GM12864 (cell line): ENCODE data around the gene TOM1L2.

Source experiments
- DNase-seq: peaks from one replicate; pipeline ENCODE4 v3.0.0-alpha.2; 2011; ENCODE audit warnings: low read depth
- H3K4me3 ChIP-seq: 2 replicates; pipeline ENCODE4 v1.5.1; 2011; ENCODE audit warnings: mild to moderate bottlenecking, low read depth, low read length, control low read depth
- CTCF ChIP-seq: IDR thresholded peaks from 2 replicates; pipeline ENCODE4 v1.5.1; 2011; ENCODE audit warnings: low read depth, mild to moderate bottlenecking, moderate library complexity, low read length, control low read depth, inconsistent platforms; ENCODE audit errors: missing control alignments

The TOM1L2 gene

DNA sequence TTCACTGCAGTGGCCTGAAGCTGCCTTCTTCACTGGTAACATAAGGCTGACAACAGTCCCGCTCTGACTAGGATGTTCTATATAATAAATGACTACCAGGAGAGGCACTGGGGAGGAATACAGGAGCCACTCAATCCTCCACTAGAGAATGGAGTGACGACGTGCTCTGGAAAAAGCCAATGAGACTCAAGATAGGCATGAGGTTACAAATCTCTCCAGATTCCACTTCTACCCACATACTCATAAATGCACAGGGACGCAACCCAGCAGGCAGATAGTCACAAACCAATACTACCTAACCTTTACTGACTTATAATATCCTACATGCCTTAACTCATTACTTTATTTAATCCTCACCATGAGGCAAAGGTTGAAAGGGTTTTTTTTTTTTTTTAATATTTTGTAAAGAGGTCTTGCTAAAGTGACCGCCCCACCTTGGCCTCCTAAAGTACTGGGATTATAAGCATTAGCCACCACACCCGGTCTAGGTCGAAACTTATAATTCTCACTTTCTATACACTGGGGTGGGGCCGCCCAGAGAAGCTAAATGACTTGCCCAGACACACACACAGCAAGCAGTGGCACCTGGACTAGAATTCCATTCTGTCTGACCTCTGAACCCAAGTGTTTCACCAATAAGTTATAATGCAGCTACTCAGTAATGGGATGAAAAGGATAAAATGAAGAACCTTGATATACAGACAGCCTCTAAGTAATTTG is 33.7 kb downstream of the TOM1L2 start:
- TF ChIP-seq CTCF, result no peak
- H3K4me3 ChIP-seq, result no peak overlapping the region
- DNase-seq, result peak; percentile 45

GRCh38 chr17:17937958-17938357 is 34.2 kb downstream of the TOM1L2 start:
- no peak overlapping the region for H3K4me3 ChIP-seq
- DNase-seq, result no peak
- TF ChIP-seq CTCF, result no peak

DNA sequence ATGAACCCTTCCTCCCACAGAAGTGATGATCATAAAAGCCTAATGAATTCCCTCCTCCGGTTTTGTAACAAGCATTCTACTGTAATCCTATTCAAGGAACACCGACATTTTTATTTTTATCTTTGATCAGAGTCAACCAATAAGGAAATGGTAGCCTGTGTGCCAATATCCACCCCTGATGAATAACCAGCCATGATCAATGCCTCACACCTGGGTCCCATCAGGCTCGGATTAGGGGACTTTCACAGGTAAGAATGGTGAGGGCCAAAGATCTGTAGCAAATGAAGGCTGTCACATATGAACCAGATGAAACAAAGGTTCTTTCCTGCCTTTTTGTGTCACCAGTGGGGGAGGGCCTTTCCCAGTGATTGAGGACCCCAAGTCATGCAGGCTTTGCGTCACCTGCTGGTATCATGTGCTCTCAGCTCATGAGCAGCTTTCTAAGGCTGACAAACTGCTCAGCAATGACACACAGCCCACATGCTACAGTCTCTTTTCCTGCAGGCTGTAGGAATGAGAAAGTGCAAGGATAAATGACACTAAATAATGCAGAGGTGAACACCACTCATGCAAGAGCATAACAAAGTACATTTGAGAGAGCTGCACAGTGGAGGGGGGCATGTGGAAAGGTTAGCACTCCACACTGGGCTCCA is 34.9 kb downstream of the TOM1L2 start:
- no peak for DNase-seq
- TF ChIP-seq CTCF, result no peak
- no peak overlapping the region for H3K4me3 ChIP-seq

DNA sequence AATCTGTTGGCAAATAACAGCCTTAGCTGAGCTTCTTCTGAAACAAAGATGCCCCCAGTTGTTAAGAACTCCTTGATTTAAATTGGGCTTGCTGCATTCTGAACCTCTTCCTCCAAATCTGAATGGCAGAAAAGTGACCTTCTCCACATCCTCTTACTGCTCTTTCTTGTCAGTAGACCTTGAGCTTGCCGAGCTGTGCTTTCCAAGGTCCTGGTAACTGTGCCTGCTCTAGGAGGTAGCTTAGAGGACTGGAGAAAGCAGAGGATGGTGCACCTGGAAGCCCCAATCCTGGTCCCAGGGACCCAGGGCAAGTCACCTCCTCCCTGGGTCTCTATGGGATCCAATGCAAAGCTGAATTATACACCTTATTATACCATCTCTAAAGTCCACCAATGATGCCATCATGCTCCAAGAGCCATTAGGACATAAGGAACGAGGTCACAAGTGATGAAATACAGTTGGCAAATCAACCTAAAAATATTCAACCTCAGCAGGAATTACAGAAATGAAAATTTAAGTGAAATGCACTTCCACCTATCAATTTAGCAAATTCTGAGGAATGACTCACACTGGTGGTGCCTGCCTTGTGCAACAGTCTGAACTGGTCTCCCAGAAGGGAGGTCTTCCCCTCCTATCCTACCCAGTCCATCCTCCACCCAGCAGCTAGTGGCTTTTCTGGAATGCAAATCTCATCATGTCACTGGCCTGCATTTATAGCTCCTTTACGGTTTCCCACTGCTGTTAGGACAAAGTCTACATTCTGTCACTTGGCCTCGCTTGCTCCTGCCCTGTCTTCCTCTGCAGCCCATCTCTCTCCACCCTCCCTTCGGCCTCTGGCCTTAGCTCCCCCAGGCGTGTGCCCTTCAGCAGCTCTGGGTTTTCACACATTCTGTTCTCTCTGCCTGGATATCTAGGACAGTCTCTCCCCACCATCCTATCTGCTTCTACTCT is 36.6 kb downstream of the TOM1L2 start:
- no peak for DNase-seq
- TF ChIP-seq CTCF, result no peak

GRCh38 chr17:17934806-17935205 is 37.4 kb downstream of the TOM1L2 start:
- TF ChIP-seq CTCF, result no peak
- no peak overlapping the region for H3K4me3 ChIP-seq
- no peak for DNase-seq

More for the DNA sequence above, 36.6 kb downstream of the TOM1L2 start:
- H3K4me3 ChIP-seq, result no peak overlapping the region

DNA sequence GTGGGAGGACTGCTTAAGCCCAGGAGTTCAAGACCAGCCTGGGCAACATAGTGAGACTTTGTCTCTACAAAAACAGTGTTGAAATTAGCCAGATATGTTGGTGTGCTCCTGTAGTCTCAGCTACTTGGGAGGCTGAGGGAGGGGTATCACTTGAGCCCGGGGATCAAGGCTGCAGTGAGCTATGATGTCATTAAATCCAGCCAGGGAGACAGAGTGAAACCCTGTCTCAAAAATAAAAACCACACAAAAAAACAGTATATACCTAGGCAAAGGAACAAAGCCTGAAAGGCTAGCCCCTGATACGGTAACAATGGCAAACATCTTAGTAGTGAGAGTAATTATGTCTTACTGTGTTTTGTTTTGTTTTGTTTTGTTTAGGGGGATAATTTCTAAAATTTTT is 38.0 kb downstream of the TOM1L2 start:
- no peak overlapping the region for H3K4me3 ChIP-seq
- TF ChIP-seq CTCF, result no peak
- DNase-seq, result no peak
